ENCODE measurements around the gene SDHAF3. TPM values are rescaled to one million over a fixed set of nuclear protein-coding genes. Genes with fewer than 3 reads are reported as not detected.
"Not testable (repeated sequence)": the region's sequence is repeated elsewhere in the genome, so short reads cannot be mapped to it uniquely, and the experiment has no call there.

The SDHAF3 gene
- total RNA-seq, 1 donor from 2014 or later = 17.1 TPM

DNA sequence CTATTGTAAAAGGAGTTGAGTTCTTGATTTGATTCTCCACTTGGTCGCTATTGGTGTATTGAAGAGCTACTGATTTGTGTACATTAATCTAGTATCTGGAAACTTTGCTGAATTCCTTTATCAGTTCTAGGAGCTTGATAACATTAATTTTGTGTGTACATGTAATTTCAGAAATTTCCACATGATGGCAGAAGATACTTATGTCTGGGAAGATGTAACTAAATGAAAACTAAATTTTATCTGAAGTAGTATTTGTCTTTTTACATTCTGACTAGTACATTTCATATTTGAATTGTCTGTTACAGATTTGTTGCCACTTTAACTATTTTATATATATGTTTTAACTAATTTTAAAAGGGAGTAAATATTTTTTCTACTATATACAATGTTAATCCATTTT is 27.6 kb downstream of the SDHAF3 start:
- DNase-seq (ENCODE audit: low spot score, unreplicated experiment) = no peak
- H3K9me3 Mint-ChIP-seq (ENCODE audit: low read depth) = peaks cover 18% of the 10 kb centered on the region
- H3K36me3 Mint-ChIP-seq (ENCODE audit: insufficient read depth) = peaks cover 30% of the 10 kb centered on the region
- H3K4me3 Mint-ChIP-seq (ENCODE audit: low read depth) = no peak overlapping the region
- H3K27ac Mint-ChIP-seq = no peak overlapping the region
- H3K27me3 Mint-ChIP-seq = no peaks in the 10 kb centered on the region
- peaks cover 5% of the 10 kb centered on the region for H3K4me1 Mint-ChIP-seq (ENCODE audit: low read depth)
- TF ChIP-seq, protein P1, sequence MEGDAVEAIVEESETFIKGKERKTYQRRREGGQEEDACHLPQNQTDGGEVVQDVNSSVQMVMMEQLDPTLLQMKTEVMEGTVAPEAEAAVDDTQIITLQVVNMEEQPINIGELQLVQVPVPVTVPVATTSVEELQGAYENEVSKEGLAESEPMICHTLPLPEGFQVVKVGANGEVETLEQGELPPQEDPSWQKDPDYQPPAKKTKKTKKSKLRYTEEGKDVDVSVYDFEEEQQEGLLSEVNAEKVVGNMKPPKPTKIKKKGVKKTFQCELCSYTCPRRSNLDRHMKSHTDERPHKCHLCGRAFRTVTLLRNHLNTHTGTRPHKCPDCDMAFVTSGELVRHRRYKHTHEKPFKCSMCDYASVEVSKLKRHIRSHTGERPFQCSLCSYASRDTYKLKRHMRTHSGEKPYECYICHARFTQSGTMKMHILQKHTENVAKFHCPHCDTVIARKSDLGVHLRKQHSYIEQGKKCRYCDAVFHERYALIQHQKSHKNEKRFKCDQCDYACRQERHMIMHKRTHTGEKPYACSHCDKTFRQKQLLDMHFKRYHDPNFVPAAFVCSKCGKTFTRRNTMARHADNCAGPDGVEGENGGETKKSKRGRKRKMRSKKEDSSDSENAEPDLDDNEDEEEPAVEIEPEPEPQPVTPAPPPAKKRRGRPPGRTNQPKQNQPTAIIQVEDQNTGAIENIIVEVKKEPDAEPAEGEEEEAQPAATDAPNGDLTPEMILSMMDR (IDR thresholded peaks at IDR 0.05; ENCODE audit: unreplicated experiment) = peak; percentile 48

DNA sequence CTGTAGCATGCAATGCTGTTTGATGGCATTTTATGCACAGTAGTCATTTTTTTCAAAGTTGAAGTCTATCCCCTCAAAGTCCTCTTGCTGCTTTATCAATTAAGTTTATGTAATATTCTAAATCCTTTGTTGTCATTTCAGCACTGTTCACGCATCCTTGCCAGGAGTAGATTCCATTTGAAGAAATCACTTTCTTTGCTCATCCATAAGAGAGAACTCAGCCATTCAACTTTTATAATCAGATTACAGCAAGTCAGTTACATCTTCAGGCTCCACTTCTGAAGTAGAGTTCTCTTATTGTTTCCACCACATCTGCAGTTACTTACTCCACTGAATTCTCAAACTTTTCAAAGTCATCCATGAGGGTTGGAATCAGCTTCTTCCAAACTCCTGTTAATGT is 32.3 kb downstream of the SDHAF3 start:
- no peak for DNase-seq (ENCODE audit: low spot score, unreplicated experiment)
- Mint-ChIP-seq H3K27ac (no peak overlapping the region), H3K9me3 (ENCODE audit: low read depth) (peaks cover 5% of the 10 kb centered on the region), H3K4me1 (ENCODE audit: low read depth) (peaks cover 4% of the 10 kb centered on the region), H3K4me3 (ENCODE audit: low read depth) (no peak overlapping the region), H3K27me3 (no peaks in the 10 kb centered on the region), H3K36me3 (ENCODE audit: insufficient read depth) (peaks cover 19% of the 10 kb centered on the region)
- TF ChIP-seq, protein P1 (IDR thresholded peaks at IDR 0.05; ENCODE audit: unreplicated experiment) = no peak

DNA sequence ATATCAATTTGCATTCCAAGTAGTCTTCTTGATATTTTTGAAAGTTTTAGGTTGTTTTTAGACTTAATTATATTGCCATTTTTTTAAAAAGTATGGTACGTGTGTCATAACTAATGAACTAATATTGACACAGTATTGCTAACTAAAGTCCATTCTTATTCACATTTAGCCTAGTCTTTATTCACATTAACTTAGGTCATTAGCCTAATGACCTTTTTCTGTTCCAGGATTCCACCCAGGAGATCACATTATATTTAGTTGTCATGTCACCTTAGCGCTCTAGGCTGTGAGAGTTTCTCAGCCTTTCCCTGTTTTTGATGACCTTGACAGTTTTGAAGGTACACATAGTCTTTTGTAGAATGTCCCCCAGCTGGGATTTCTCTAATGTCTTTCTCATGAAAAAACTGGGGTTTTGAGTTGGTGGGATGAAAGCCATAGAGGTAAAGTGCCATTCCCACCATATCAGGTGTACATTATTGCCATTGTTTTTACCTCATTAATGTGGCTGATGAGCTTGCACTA is 38.5 kb downstream of the SDHAF3 start:
- peaks cover 33% of the 10 kb centered on the region for H3K36me3 Mint-ChIP-seq (ENCODE audit: insufficient read depth)
- DNase-seq (ENCODE audit: low spot score, unreplicated experiment) = no peak
- H3K27ac Mint-ChIP-seq = no peak overlapping the region
- peaks cover 21% of the 10 kb centered on the region for H3K9me3 Mint-ChIP-seq (ENCODE audit: low read depth)
- TF ChIP-seq, protein P1 (IDR thresholded peaks at IDR 0.05; ENCODE audit: unreplicated experiment) = no peak
- H3K27me3 Mint-ChIP-seq = no peaks in the 10 kb centered on the region
- no peak overlapping the region for H3K4me3 Mint-ChIP-seq (ENCODE audit: low read depth)
- peaks cover 3% of the 10 kb centered on the region for H3K4me1 Mint-ChIP-seq (ENCODE audit: low read depth)

DNA sequence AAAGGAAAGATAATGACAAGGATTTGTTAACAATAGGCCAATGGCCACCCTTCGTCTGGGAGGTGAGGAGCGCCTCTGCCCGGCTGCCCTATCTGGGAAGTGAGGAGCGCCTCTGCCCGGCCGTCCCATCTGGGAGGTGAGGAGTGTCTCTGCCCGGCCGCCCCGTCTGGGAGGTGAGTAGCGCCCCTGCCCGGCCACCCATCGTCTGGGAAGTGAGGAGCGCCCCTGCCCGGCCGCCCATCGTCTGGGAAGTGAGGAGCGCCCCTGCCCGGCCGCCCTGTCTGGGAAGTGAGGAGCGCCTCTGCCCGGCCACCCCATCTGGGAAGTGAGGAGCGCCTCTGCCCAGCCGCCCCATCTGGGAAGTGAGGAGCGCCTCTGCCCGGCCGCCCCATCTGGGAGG is 42.5 kb downstream of the SDHAF3 start:
- not testable (repeated sequence) for H3K4me1 Mint-ChIP-seq (ENCODE audit: low read depth)

DNA sequence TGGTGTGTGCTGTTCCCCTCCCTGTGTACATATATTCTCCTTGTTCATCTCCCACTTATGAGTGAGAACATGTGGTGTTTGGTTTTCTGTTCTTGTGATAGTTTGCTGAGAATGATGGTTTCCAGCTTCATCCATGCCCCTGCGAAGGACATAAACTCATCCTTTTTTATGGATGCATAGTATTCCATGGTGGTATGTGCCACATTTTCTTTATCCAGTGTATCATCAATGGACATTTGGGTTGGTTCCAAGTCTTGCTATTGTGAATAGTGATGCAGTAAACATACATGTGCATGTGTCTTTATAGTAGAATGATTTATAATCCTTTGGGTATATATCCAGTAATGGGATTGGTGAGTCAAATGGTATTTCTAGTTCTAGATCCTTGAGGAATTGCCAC is 44.1 kb downstream of the SDHAF3 start:
- not testable (repeated sequence) for H3K4me3 Mint-ChIP-seq (ENCODE audit: low read depth)
- peaks cover 39% of the 10 kb centered on the region for H3K9me3 Mint-ChIP-seq (ENCODE audit: low read depth)
- H3K36me3 Mint-ChIP-seq (ENCODE audit: insufficient read depth) = peaks cover 55% of the 10 kb centered on the region

More for the DNA sequence above, 42.5 kb downstream of the SDHAF3 start:
- H3K27ac Mint-ChIP-seq; H3K4me3 Mint-ChIP-seq (ENCODE audit: low read depth); DNase-seq (ENCODE audit: low spot score, unreplicated experiment); H3K27me3 Mint-ChIP-seq: not testable (repeated sequence)
- peaks cover 50% of the 10 kb centered on the region for H3K36me3 Mint-ChIP-seq (ENCODE audit: insufficient read depth)
- peaks cover 33% of the 10 kb centered on the region for H3K9me3 Mint-ChIP-seq (ENCODE audit: low read depth)

DNA sequence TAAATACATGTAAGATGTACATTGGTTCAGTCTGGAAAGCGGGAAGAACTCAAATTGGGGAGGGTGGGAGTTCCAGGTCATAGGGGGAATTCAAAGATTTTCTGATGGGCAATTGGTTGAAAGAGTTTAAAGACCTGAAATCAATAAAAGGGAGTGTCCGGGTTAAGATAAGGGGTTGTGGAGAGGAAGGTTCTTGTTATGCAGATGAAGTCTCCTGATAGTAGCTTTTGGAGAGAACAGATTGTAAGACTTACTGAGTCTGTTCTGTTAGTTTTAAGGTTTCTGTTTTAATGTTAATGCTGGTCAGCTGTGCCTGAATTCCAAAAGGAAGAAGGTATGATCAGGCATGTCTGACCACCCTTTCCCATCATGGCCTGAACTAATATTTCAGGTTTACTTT is 48.8 kb downstream of the SDHAF3 start:
- TF ChIP-seq, protein P1 (IDR thresholded peaks at IDR 0.05; ENCODE audit: unreplicated experiment) = no peak
- DNase-seq (ENCODE audit: low spot score, unreplicated experiment) = no peak
- Mint-ChIP-seq H3K36me3 (ENCODE audit: insufficient read depth) (peaks cover 38% of the 10 kb centered on the region), H3K4me3 (ENCODE audit: low read depth) (no peak overlapping the region), H3K27ac (no peak overlapping the region), H3K9me3 (ENCODE audit: low read depth) (peaks cover 38% of the 10 kb centered on the region), H3K4me1 (ENCODE audit: low read depth) (no peaks in the 10 kb centered on the region), H3K27me3 (no peaks in the 10 kb centered on the region)

More for the DNA sequence above, 44.1 kb downstream of the SDHAF3 start:
- H3K27me3 Mint-ChIP-seq; DNase-seq (ENCODE audit: low spot score, unreplicated experiment); H3K27ac Mint-ChIP-seq; H3K4me1 Mint-ChIP-seq (ENCODE audit: low read depth): not testable (repeated sequence)

Data from progenitor cell of endocrine pancreas (in vitro differentiated cells).